DND-41 (cell line): ENCODE measurements around the gene LY6G6C.

ENCODE experiments used
- ATAC-seq: fragments of 200-7000 bp; cut with Tn5 transposase; 3 replicates; pipeline ENCODE4 v1.9.1; 2021; ENCODE audit warnings: low read depth; ENCODE audit not compliant: insufficient read depth
- DNase-seq: peaks from one replicate; pipeline ENCODE4 v3.0.0-alpha.2; 2020
- H2AFZ ChIP-seq: 2 replicates; pipeline ENCODE4 v1.6.0; 2012; ENCODE audit warnings: low read depth, low read length
- H3K27ac ChIP-seq: 2 replicates; pipeline ENCODE4 v1.5.1; 2012; ENCODE audit warnings: low read length, inconsistent platforms
- H3K27me3 ChIP-seq: fragments of 200-600 bp; sonication (generic); 2 replicates; pipeline ENCODE4 v1.6.0; 2012; ENCODE audit warnings: low read length, mild to moderate bottlenecking, inconsistent platforms; ENCODE audit not compliant: insufficient read depth, poor library complexity
- H3K36me3 ChIP-seq: 2 replicates; pipeline ENCODE4 v1.5.1; 2012; ENCODE audit warnings: low read length, inconsistent platforms; ENCODE audit not compliant: insufficient read depth
- H3K4me1 ChIP-seq: 2 replicates; pipeline ENCODE4 v1.5.1; 2012; ENCODE audit warnings: mild to moderate bottlenecking, low read length; ENCODE audit not compliant: insufficient read depth
- H3K4me2 ChIP-seq: 2 replicates; pipeline ENCODE4 v1.6.0; 2012; ENCODE audit warnings: mild to moderate bottlenecking, moderate library complexity, low read length, inconsistent platforms; ENCODE audit not compliant: insufficient read depth
- H3K4me3 ChIP-seq, 2 experiments: fragments of 200-600 bp in 1 of 2; shearing (Covaris generic) in 1 of 2; 2 replicates each; pipeline ENCODE4 v1.5.1; 2012 to 2016; ENCODE audit warnings: inconsistent platforms in 2 of 2, low read length in 2 of 2, mild to moderate bottlenecking in 2 of 2, low read depth in 1 of 2, moderate library complexity in 1 of 2
- H3K79me2 ChIP-seq: 2 replicates; pipeline ENCODE4 v1.6.0; 2012; ENCODE audit warnings: low read length, inconsistent platforms; ENCODE audit not compliant: insufficient read depth
- H3K9ac ChIP-seq: 2 replicates; pipeline ENCODE4 v1.6.0; 2012; ENCODE audit warnings: low read depth, mild to moderate bottlenecking, inconsistent platforms, low read length, moderate library complexity
- H3K9me3 ChIP-seq: 2 replicates; pipeline ENCODE4 v1.5.1; 2012; ENCODE audit warnings: low read length, moderate library complexity, mild to moderate bottlenecking, inconsistent platforms; ENCODE audit not compliant: insufficient read depth, severe bottlenecking
- H4K20me1 ChIP-seq: 2 replicates; pipeline ENCODE4 v1.6.0; 2012; ENCODE audit warnings: low read length; ENCODE audit not compliant: insufficient read depth
- EZH2 ChIP-seq: IDR thresholded peaks from 3 replicates; pipeline ENCODE4 v1.6.1; 2012; ENCODE audit warnings: borderline replicate concordance, low read depth, mild to moderate bottlenecking, moderate library complexity, low read length, inconsistent platforms; ENCODE audit not compliant: severe bottlenecking
- TF ChIP-seq, protein P1 (sequence below): IDR thresholded peaks from 2 replicates; pipeline ENCODE4 v1.5.1; 2012; ENCODE audit warnings: borderline replicate concordance, low read length, moderate library complexity, mild to moderate bottlenecking; ENCODE audit not compliant: poor library complexity, severe bottlenecking; ENCODE audit errors: extremely low read depth

Gene LY6G6C

DNA sequence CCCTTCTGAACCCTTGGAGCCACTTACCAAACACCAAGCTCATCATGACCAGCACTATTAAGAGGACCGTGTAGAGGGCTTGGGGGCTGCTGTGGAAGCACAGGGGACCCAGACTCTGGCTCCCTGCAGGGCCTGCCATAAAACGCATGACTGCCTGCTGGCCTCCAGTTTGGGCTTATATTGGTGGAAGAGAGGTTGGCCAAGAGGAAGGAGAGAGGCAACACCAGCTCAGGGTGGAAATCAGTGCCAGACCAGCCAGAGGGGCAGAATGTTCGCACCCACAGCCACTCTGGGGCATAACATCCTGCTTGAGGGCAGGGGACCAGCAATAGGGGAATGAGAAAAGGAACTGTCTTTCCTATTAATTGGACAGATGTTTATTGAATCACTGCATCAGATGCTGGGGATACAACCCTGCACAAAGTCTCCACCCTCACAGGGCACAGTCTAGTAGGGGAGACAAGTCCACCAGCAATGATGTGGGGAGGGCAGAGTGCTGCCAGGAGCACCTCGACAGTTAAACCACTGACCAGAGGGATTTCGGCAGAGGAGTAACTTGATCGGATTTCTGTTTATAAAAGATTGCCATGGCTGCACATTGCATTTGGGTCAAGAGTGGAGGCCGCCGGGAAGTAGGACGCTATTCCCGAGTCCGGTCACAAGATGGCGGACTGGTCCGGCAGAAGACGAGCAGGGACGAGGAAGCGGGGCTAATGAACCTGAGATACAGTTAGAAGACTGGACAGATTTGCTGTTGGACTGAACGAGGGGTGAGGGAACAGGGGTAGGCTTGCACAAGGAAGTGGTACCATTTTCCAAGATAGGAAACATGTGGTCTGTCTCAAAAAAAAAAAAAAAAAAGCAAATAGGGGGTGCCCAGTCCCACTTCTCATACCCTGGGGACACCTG lies 41.1 kb downstream of the LY6G6C start, which contains the start of gene LY6G5C:
Gene LY6G5C (minus strand): TSS at position 842 of the 909 bp plus-strand sequence. CDS start 694 bp downstream, at position 148.
- Histone ChIP-seq H3K4me1 (no peaks in the 10 kb centered on the region), H3K27me3 (no peaks in the 10 kb centered on the region), H3K9ac (no peak within 1 kb of the TSS), H3K9me3 (no peaks in the 10 kb centered on the region), H3K4me2 (no peak within 1 kb of the TSS), H2AFZ (no peak within 1 kb of the TSS), H3K27ac (no peak within 1 kb of the TSS), H3K36me3 (peaks cover 6% of the 10 kb centered on the region; the same call in 1 of the 2 replicates), H4K20me1 (no peaks in the 10 kb centered on the region), H3K4me3 (no peak within 1 kb of the TSS), H3K79me2 (no peaks in the 10 kb centered on the region)
- DNase-seq, result peak; percentile 33
- ATAC-seq, result no peak
- TF ChIP-seq EZH2, result no peak
- TF ChIP-seq, protein P1, sequence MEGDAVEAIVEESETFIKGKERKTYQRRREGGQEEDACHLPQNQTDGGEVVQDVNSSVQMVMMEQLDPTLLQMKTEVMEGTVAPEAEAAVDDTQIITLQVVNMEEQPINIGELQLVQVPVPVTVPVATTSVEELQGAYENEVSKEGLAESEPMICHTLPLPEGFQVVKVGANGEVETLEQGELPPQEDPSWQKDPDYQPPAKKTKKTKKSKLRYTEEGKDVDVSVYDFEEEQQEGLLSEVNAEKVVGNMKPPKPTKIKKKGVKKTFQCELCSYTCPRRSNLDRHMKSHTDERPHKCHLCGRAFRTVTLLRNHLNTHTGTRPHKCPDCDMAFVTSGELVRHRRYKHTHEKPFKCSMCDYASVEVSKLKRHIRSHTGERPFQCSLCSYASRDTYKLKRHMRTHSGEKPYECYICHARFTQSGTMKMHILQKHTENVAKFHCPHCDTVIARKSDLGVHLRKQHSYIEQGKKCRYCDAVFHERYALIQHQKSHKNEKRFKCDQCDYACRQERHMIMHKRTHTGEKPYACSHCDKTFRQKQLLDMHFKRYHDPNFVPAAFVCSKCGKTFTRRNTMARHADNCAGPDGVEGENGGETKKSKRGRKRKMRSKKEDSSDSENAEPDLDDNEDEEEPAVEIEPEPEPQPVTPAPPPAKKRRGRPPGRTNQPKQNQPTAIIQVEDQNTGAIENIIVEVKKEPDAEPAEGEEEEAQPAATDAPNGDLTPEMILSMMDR, result peak; percentile 56

DNA sequence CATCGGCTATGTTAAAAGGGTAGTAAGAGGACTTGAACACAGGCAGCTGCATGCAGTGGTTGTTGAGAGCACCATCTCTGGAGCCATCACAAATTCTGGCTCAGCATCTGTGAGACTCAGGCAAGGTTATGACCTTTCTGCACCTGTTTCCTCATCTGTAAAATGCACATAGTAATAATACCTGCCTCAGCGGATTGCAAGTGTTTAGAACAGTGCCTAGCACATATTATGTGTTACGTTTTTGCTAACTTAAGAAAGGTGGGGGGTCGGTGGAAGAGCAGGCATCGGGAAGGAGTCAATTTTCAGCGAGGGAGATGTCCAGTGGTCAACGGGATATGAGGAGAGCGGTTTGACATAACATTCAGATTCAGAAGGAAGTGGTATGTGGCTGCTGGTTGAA lies 43.6 kb downstream of the LY6G6C start:
- peaks cover 5% of the 10 kb centered on the region; the same call in 1 of the 2 replicates for H3K36me3 ChIP-seq
- no peak overlapping the region for H2AFZ ChIP-seq
- no peak overlapping the region for H3K9ac ChIP-seq
- H3K4me2 ChIP-seq, result no peak overlapping the region
- no peaks in the 10 kb centered on the region for H3K4me1 ChIP-seq
- no peaks in the 10 kb centered on the region for H4K20me1 ChIP-seq
- no peak overlapping the region for H3K27ac ChIP-seq
- no peak for DNase-seq
- TF ChIP-seq EZH2, result no peak
- TF ChIP-seq, protein P1, result no peak
- no peaks in the 10 kb centered on the region for H3K9me3 ChIP-seq
- no peak for ATAC-seq
- H3K79me2 ChIP-seq, result no peaks in the 10 kb centered on the region
- H3K27me3 ChIP-seq, result no peaks in the 10 kb centered on the region
- no peak overlapping the region for H3K4me3 ChIP-seq

DNA sequence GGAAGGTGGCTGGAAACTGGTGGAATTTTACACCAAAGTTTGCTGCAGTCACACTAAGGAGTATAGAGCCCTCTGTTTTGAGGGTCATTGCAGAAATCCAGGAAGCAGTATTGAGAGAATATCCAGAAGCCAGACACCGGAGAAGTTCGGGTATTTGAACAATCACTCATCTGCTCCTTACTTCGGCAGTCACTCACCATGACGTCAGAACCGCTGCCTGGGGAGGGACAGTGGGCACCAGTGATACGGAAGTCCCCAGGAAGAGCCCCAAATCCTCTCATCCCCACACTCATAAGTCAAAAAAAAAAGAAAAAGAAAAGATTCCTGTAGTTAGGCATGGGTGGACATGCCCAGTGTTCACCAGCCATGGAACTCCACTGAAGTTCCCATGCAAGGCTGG lies 44.6 kb downstream of the LY6G6C start:
- no peak overlapping the region for H3K4me2 ChIP-seq
- H4K20me1 ChIP-seq, result no peaks in the 10 kb centered on the region
- no peak overlapping the region for H2AFZ ChIP-seq
- no peaks in the 10 kb centered on the region for H3K79me2 ChIP-seq
- ATAC-seq, result no peak
- H3K36me3 ChIP-seq, result peaks cover 12% of the 10 kb centered on the region
- no peak for TF ChIP-seq EZH2
- TF ChIP-seq, protein P1, result no peak
- no peak overlapping the region for H3K27ac ChIP-seq
- H3K4me1 ChIP-seq, result no peaks in the 10 kb centered on the region
- DNase-seq, result no peak
- H3K9me3 ChIP-seq, result no peaks in the 10 kb centered on the region
- no peaks in the 10 kb centered on the region for H3K27me3 ChIP-seq
- H3K4me3 ChIP-seq, result no peak overlapping the region
- no peak overlapping the region for H3K9ac ChIP-seq
